Activated CD8-positive, alpha-beta memory T cell treated with anti-CD3 and anti-CD28 coated beads, Interleukin-2, amount 50 U/mL, for 24 hours (primary cell): ENCODE data around the gene CARNS1.

ENCODE experiments used
- DNase-seq: peaks from one replicate; pipeline ENCODE4 v3.0.0-alpha.2; 2020; ENCODE audit errors: extremely low read depth

Gene CARNS1

GRCh38 chr11:67375320-67376055 lies 40.0 kb upstream of the CARNS1 start:
- no peak for DNase-seq

GRCh38 chr11:67376063-67376820 lies 39.2 kb upstream of the CARNS1 start:
- DNase-seq = no peak

- DNase-seq = no peak
Measured at GRCh38 chr11:67376873-67377808, 38.3 kb upstream of the CARNS1 start.

GRCh38 chr11:67378544-67378943 lies 36.9 kb upstream of the CARNS1 start:
- no peak for DNase-seq

GRCh38 chr11:67379061-67380058 lies 36.1 kb upstream of the CARNS1 start:
- DNase-seq = no peak

GRCh38 chr11:67381244-67381972 lies 34.1 kb upstream of the CARNS1 start:
- no peak for DNase-seq

GRCh38 chr11:67382276-67383136 lies 33.0 kb upstream of the CARNS1 start:
- DNase-seq = no peak

- no peak for DNase-seq
Measured at GRCh38 chr11:67384851-67385366, 30.6 kb upstream of the CARNS1 start.

- DNase-seq = no peak
Measured at GRCh38 chr11:67387069-67387468, 28.4 kb upstream of the CARNS1 start.

- DNase-seq = no peak
Measured at GRCh38 chr11:67387518-67387917, 28.0 kb upstream of the CARNS1 start.

- no peak for DNase-seq
Measured at GRCh38 chr11:67389477-67389876, 26.0 kb upstream of the CARNS1 start.

GRCh38 chr11:67390947-67391303 lies 24.6 kb upstream of the CARNS1 start:
- DNase-seq = no peak

- DNase-seq = peak; percentile 81
Measured at GRCh38 chr11:67391304-67392182, 23.9 kb upstream of the CARNS1 start, which contains the start of gene RAD9A. TSS of gene RAD9A (plus strand) at chr11:67391986. CDS start at chr11:67392045, 59 bp downstream.

GRCh38 chr11:67392183-67392715 lies 23.2 kb upstream of the CARNS1 start:
- DNase-seq = no peak

- DNase-seq = no peak
Measured at GRCh38 chr11:67393437-67393836, 22.0 kb upstream of the CARNS1 start.

- DNase-seq = no peak
Measured at GRCh38 chr11:67393990-67394389, 21.5 kb upstream of the CARNS1 start.

GRCh38 chr11:67395555-67396258 lies 19.8 kb upstream of the CARNS1 start:
- DNase-seq = no peak
